ENCODE measurements around the gene TARBP2.

GRCh38 chr12:53516758-53517455, 15.8 kb downstream of the TARBP2 start:
- no peak for TF ChIP-seq CTCF (IDR thresholded peaks at IDR 0.05)
- TF ChIP-seq POLR2A (IDR thresholded peaks at IDR 0.05), result no peak
- TF ChIP-seq EP300 (IDR thresholded peaks at IDR 0.05), result no peak

Data from gastroesophageal sphincter (tissue), 3 donors.